ENCODE measurements around the gene MXRA8. TPM values are rescaled to one million over a fixed set of nuclear protein-coding genes. Genes with fewer than 3 reads are reported as not detected.
A peak's percentile ranks its signal among the peaks of the same experiment; 100 is the strongest.

Gene MXRA8
- total RNA-seq, 1 experiment from 2014 or later, result 9.6 TPM

- H3K9me3 Mint-ChIP-seq, result no peaks in the 10 kb centered on the region; a peak in 1 of 5 replicates
- H3K23me2 ChIP-seq (ENCODE audit: insufficient read length, low read depth, low read length, poor library complexity, severe bottlenecking), result peaks cover 15% of the 10 kb centered on the region
- no peak within 1 kb of the TSS for H2BK5ac ChIP-seq (ENCODE audit: insufficient read length, low read length)
- no peak within 1 kb of the TSS for H3K4ac ChIP-seq (ENCODE audit: low read depth, low read length)
- H2AK5ac ChIP-seq (ENCODE audit: insufficient read length, low read length), result no peak within 1 kb of the TSS
- H3K4me1 Mint-ChIP-seq, result peaks cover 18 to 31% of the 10 kb centered on the region in 2 experiments
- peaks cover 3% of the 10 kb centered on the region; the same call in 1 of the 2 replicates for H3K27me3 Mint-ChIP-seq (ENCODE audit: low read depth)
- no peak within 1 kb of the TSS for H4K5ac ChIP-seq (ENCODE audit: insufficient read length, low read depth, low read length)
- no peaks in the 10 kb centered on the region for H3K9me3 ChIP-seq (ENCODE audit: control insufficient read depth, low read depth, low read length)
- no CpG with 5 or more reads among the region's 131 CpGs for WGBS (ENCODE audit: extremely low coverage, insufficient read length, low lambda C conversion rate)
- no peak within 1 kb of the TSS for H2BK12ac ChIP-seq (ENCODE audit: insufficient read length, low read depth, low read length)
- H3K79me1 ChIP-seq (ENCODE audit: insufficient read depth, low read depth, low read length, poor library complexity, severe bottlenecking), result no peaks in the 10 kb centered on the region
- no peak within 1 kb of the TSS for H3K23ac ChIP-seq (ENCODE audit: insufficient read length, low read depth, low read length)
- peaks cover 5% of the 10 kb centered on the region; the same call in 1 of the 2 replicates for H3K4me1 ChIP-seq (ENCODE audit: insufficient read depth, low read length)
- no peak within 1 kb of the TSS for H2BK20ac ChIP-seq (ENCODE audit: low read depth, low read length, poor library complexity, severe bottlenecking)
- H3K4me3 Mint-ChIP-seq, result peak within 1 kb of the TSS; percentile 80 to 86
- no peak within 1 kb of the TSS for H2BK15ac ChIP-seq (ENCODE audit: low read depth, low read length)
- DNase-seq, result peak; percentile 83
- no peak within 1 kb of the TSS for H3K27ac ChIP-seq (ENCODE audit: insufficient read length, low read depth, low read length)
- no peaks in the 10 kb centered on the region for H4K20me1 ChIP-seq (ENCODE audit: control insufficient read depth, insufficient read depth, insufficient read length)
- no peaks in the 10 kb centered on the region for H3K27me3 ChIP-seq (ENCODE audit: insufficient read depth, low read length)
- peaks cover 0 to 18% (median 12%) of the 10 kb centered on the region in 3 experiments; a peak in 6 of 7 replicates for H3K36me3 Mint-ChIP-seq (ENCODE audit: insufficient read depth in 1 of 3, low read depth in 3 of 3)
- peak within 1 kb of the TSS in 1 of 3 experiments; percentile 77; a peak in 1 of 7 replicates for H3K27ac Mint-ChIP-seq
- no peak within 1 kb of the TSS; the same call in 1 of the 2 replicates for H3K14ac ChIP-seq (ENCODE audit: insufficient read depth, low read length)
- H3K4me2 ChIP-seq (ENCODE audit: insufficient read depth, insufficient read length, low read length), result peak within 1 kb of the TSS; percentile 46
- H2AFZ ChIP-seq (ENCODE audit: low read length), result no peak within 1 kb of the TSS
- peak within 1 kb of the TSS; percentile 33 for H3K9ac ChIP-seq (ENCODE audit: extremely low read depth, insufficient read length, low read length)
- H3T11ph ChIP-seq (ENCODE audit: low read length), result no peak within 1 kb of the TSS
- H3K56ac ChIP-seq (ENCODE audit: insufficient read length, low read depth, low read length), result no peak within 1 kb of the TSS
- no peaks in the 10 kb centered on the region for H3K79me2 ChIP-seq (ENCODE audit: insufficient read depth, low read length)
- no peak within 1 kb of the TSS for H2BK120ac ChIP-seq (ENCODE audit: low read depth, low read length, poor library complexity, severe bottlenecking)
- no peak within 1 kb of the TSS for H3K18ac ChIP-seq (ENCODE audit: insufficient read length, low read depth, low read length)
- no peak within 1 kb of the TSS for H4K8ac ChIP-seq (replicated peaks; ENCODE audit: insufficient read length, low read depth, low read length)
- TF ChIP-seq CTCF (conservative IDR thresholded peaks at IDR 0.05), result no peak
- H4K91ac ChIP-seq (ENCODE audit: insufficient read length, low read depth, low read length), result no peak within 1 kb of the TSS
These were observed 50.2 kb downstream of the MXRA8 start, which contains the start of the genes ACAP3 and PUSL1 for GRCh38 chr1:1307923-1308755. TSS of gene ACAP3 (minus strand) at chr1:1307930. CDS start at chr1:1307815, 115 bp downstream. TSS of gene PUSL1 (plus strand) at chr1:1308597. CDS start at chr1:1308644, 47 bp downstream.

Data from H9 (cell line).